ENCODE data around the gene EMILIN2. TPM values are rescaled to one million over a fixed set of nuclear protein-coding genes. Genes with fewer than 3 reads are reported as not detected.

EMILIN2 gene
- total and polyA plus RNA-seq, 2 of the 13 experiments (the other 11 are each of a cell fraction or from before 2014, with no cell fraction given), result 7.6 to 8.2 TPM

- Histone ChIP-seq H3K4me3 (replicated peaks in 1 of 3; ENCODE audit: insufficient read depth in 1 of 3, low read depth in 2 of 3, low read length in 3 of 3) (no peak overlapping the region), H3K9ac (ENCODE audit: insufficient read depth, low read depth, low read length) (no peak overlapping the region), H2AFZ (ENCODE audit: low read length) (no peak overlapping the region), H3K36me3 (replicated peaks in 1 of 2; ENCODE audit: control insufficient read depth in 1 of 2, insufficient read depth in 2 of 2, low read length in 2 of 2) (no peaks in the 10 kb centered on the region), H3K79me2 (ENCODE audit: insufficient read depth, low read length) (no peaks in the 10 kb centered on the region), H4K20me1 (ENCODE audit: insufficient read depth, low read length) (no peaks in the 10 kb centered on the region), H3K4me1 (ENCODE audit: insufficient read depth, low read length) (peaks cover 7% of the 10 kb centered on the region; the same call in 1 of the 2 replicates), H3K27me3 (ENCODE audit: control insufficient read depth in 1 of 2, insufficient read depth in 2 of 2, low read length in 2 of 2) (peaks cover 0 to 35% of the 10 kb centered on the region in 2 experiments; a peak in 4 of 5 replicates), H3K9me3 (ENCODE audit: low read length) (no peaks in the 10 kb centered on the region), H3K4me2 (ENCODE audit: low read depth, low read length) (no peak overlapping the region), H3K27ac (ENCODE audit: extremely low read length, insufficient read depth, low read length) (no peak overlapping the region)
- 76% methylated on average over 13 of the region's 13 CpGs for WGBS (ENCODE audit: low lambda C conversion rate)
- TF ChIP-seq POLR2AphosphoS2 (IDR thresholded peaks at IDR 0.05; ENCODE audit: low read depth, low read length), result no peak
- no peak for TF ChIP-seq RBAK (CRISPR knock-in tag; IDR thresholded peaks at IDR 0.05)
- TF ChIP-seq, protein P1, sequence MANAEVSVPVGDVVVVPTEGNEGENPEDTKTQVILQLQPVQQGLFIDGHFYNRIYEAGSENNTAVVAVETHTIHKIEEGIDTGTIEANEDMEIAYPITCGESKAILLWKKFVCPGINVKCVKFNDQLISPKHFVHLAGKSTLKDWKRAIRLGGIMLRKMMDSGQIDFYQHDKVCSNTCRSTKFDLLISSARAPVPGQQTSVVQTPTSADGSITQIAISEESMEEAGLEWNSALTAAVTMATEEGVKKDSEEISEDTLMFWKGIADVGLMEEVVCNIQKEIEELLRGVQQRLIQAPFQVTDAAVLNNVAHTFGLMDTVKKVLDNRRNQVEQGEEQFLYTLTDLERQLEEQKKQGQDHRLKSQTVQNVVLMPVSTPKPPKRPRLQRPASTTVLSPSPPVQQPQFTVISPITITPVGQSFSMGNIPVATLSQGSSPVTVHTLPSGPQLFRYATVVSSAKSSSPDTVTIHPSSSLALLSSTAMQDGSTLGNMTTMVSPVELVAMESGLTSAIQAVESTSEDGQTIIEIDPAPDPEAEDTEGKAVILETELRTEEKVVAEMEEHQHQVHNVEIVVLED (CRISPR knock-in tag; IDR thresholded peaks at IDR 0.05; ENCODE audit: borderline replicate concordance), result no peak
- TF ChIP-seq, protein P2, sequence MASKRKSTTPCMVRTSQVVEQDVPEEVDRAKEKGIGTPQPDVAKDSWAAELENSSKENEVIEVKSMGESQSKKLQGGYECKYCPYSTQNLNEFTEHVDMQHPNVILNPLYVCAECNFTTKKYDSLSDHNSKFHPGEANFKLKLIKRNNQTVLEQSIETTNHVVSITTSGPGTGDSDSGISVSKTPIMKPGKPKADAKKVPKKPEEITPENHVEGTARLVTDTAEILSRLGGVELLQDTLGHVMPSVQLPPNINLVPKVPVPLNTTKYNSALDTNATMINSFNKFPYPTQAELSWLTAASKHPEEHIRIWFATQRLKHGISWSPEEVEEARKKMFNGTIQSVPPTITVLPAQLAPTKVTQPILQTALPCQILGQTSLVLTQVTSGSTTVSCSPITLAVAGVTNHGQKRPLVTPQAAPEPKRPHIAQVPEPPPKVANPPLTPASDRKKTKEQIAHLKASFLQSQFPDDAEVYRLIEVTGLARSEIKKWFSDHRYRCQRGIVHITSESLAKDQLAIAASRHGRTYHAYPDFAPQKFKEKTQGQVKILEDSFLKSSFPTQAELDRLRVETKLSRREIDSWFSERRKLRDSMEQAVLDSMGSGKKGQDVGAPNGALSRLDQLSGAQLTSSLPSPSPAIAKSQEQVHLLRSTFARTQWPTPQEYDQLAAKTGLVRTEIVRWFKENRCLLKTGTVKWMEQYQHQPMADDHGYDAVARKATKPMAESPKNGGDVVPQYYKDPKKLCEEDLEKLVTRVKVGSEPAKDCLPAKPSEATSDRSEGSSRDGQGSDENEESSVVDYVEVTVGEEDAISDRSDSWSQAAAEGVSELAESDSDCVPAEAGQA (IDR thresholded peaks at IDR 0.05; ENCODE audit: low read depth), result no peak
- TF ChIP-seq, protein P2 (CRISPR knock-in tag; IDR thresholded peaks at IDR 0.05; ENCODE audit: borderline replicate concordance), result no peak
- TF ChIP-seq DNMT1 (CRISPR knock-in tag; IDR thresholded peaks at IDR 0.05), result no peak
- CTCF ChIA-PET (ENCODE audit: low intra/inter-chr PET ratio, low total read pairs), result no interaction called here
- POLR2A ChIA-PET, result no interaction called here
- intact Hi-C loops (cut with micrococcal nuclease; ENCODE audit: unreplicated experiment) (no loop called here), in situ Hi-C loops (cut with HindIII; ENCODE audit: extremely low pct_ligation_motif_present, low pct_unique_long_range_greater_than_20kb) (no loop called here)
- BruUV-seq (replicated peaks), result no TSS peak
- DNase-seq (ENCODE audit: low spot score) (no peak), FAIRE-seq (no peak), ATAC-seq (no peak)
Measured at GRCh38 chr18:2884706-2885285, 38.0 kb downstream of the EMILIN2 start.

All from HepG2 (cell line).